Measurements from ENCODE around the gene CGREF1.

The CGREF1 gene

GRCh38 chr2:27118525-27119329, at the start of gene CGREF1:
TSS of gene CGREF1 (minus strand) at chr2:27119128. CDS start at chr2:27104366, 14,762 bp downstream.
- DNase-seq: no peak

- no peak for DNase-seq
These were observed 46.2 kb upstream of the CGREF1 start for GRCh38 chr2:27164960-27165763.

GRCh38 chr2:27162151-27163121, 43.5 kb upstream of the CGREF1 start:
- no peak for DNase-seq

GRCh38 chr2:27160191-27160590, 41.3 kb upstream of the CGREF1 start:
- no peak for DNase-seq

GRCh38 chr2:27159271-27159670, 40.3 kb upstream of the CGREF1 start:
- DNase-seq: no peak

GRCh38 chr2:27158468-27158867, 39.5 kb upstream of the CGREF1 start:
- DNase-seq: no peak

GRCh38 chr2:27155069-27155520, 36.2 kb upstream of the CGREF1 start:
- DNase-seq: no peak

GRCh38 chr2:27154488-27154887, 35.6 kb upstream of the CGREF1 start:
- DNase-seq: no peak

- no peak for DNase-seq
These were observed 34.0 kb upstream of the CGREF1 start for GRCh38 chr2:27152796-27153464.

- no peak for DNase-seq
These were observed 33.3 kb upstream of the CGREF1 start for GRCh38 chr2:27152102-27152795.

GRCh38 chr2:27150639-27151230, 31.8 kb upstream of the CGREF1 start:
- no peak for DNase-seq

GRCh38 chr2:27149570-27150405, 30.9 kb upstream of the CGREF1 start:
- DNase-seq: no peak

- DNase-seq: no peak
These were observed 30.0 kb upstream of the CGREF1 start, which contains the start of gene TCF23 for GRCh38 chr2:27148801-27149439. TSS of gene TCF23 (plus strand) at chr2:27149004. CDS start at chr2:27149134, 130 bp downstream.

- no peak for DNase-seq
These were observed 29.0 kb upstream of the CGREF1 start for GRCh38 chr2:27147935-27148334.

GRCh38 chr2:27145682-27146081, 26.8 kb upstream of the CGREF1 start:
- no peak for DNase-seq

GRCh38 chr2:27143285-27143684, 24.4 kb upstream of the CGREF1 start:
- no peak for DNase-seq

GRCh38 chr2:27139310-27139709, 20.4 kb upstream of the CGREF1 start, which contains the start of gene PRR30:
TSS of gene PRR30 (minus strand) at chr2:27139410. CDS start at chr2:27138329, 1,081 bp downstream.
- DNase-seq: no peak

GRCh38 chr2:27138111-27138510, 19.2 kb upstream of the CGREF1 start:
- DNase-seq: no peak

- no peak for DNase-seq
These were observed 18.5 kb upstream of the CGREF1 start for GRCh38 chr2:27137322-27137935.

Measured in SW 1271 (cell line).